PC-9 (cell line): ENCODE data around the gene TAGAP.

ENCODE experiments used
- EZH2 ChIP-seq: fragments of 200-600 bp; sonication (generic); IDR thresholded peaks from 2 replicates; pipeline ENCODE4 v1.8.0; 2017; ENCODE audit warnings: antibody characterized with exemption, low read depth
- TF ChIP-seq, protein P1 (sequence below): fragments of 200-600 bp; sonication (generic); conservative IDR thresholded peaks from 2 replicates; pipeline ENCODE4 v1.6.1; 2017; ENCODE audit warnings: mixed run types, antibody characterized with exemption, mild to moderate bottlenecking, moderate library complexity

- TF ChIP-seq, protein P1, sequence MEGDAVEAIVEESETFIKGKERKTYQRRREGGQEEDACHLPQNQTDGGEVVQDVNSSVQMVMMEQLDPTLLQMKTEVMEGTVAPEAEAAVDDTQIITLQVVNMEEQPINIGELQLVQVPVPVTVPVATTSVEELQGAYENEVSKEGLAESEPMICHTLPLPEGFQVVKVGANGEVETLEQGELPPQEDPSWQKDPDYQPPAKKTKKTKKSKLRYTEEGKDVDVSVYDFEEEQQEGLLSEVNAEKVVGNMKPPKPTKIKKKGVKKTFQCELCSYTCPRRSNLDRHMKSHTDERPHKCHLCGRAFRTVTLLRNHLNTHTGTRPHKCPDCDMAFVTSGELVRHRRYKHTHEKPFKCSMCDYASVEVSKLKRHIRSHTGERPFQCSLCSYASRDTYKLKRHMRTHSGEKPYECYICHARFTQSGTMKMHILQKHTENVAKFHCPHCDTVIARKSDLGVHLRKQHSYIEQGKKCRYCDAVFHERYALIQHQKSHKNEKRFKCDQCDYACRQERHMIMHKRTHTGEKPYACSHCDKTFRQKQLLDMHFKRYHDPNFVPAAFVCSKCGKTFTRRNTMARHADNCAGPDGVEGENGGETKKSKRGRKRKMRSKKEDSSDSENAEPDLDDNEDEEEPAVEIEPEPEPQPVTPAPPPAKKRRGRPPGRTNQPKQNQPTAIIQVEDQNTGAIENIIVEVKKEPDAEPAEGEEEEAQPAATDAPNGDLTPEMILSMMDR, result no peak
- TF ChIP-seq EZH2, result no peak
Measured at GRCh38 chr6:159090530-159091480, 46.0 kb upstream of the TAGAP start.
